M059J (cell line): ENCODE results near the gene CSAG1. TPM values are rescaled to one million over a fixed set of nuclear protein-coding genes. Genes with fewer than 3 reads are reported as not detected.
"Not testable (repeated sequence)": the region's sequence is repeated elsewhere in the genome, so short reads cannot be mapped to it uniquely, and the experiment has no call there.

Experiments used
- DNase-seq: peaks from one replicate; pipeline ENCODE4 v3.0.0-alpha.2; 2012; ENCODE audit warnings: low read depth
- total RNA-seq: library from RNA; depleted of rRNA; stranded (reverse); fragments of >200 nt; shearing (Covaris generic); gene quantifications from 2 replicates; pipeline ENCODE4 v1.2.3, GENCODE V29; 2014; rRNA removed

The CSAG1 gene, protein sequence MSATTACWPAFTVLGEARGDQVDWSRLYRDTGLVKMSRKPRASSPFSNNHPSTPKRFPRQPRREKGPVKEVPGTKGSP
- 6.5 and 6.6 TPM in 2 replicates for total RNA-seq

GRCh38 chrX:152733261-152733975 is at the start of gene CSAG1, which contains the start of gene MAGEA12:
Gene CSAG1, minus strand, starts transcription at chrX:152733721. Its CDS starts 1,261 bp downstream, at chrX:152732460.
Gene MAGEA12, plus strand, starts transcription at chrX:152733757. Its CDS starts 2,405 bp downstream, at chrX:152736162.
- DNase-seq, result peak; percentile 38

GRCh38 chrX:152769549-152770289 is 36.2 kb upstream of the CSAG1 start, which contains the start of gene MAGEA6:
Gene MAGEA6, minus strand, starts transcription at chrX:152769689. Its CDS starts 2,039 bp downstream, at chrX:152767650.
- DNase-seq, result not testable (repeated sequence)

DNA sequence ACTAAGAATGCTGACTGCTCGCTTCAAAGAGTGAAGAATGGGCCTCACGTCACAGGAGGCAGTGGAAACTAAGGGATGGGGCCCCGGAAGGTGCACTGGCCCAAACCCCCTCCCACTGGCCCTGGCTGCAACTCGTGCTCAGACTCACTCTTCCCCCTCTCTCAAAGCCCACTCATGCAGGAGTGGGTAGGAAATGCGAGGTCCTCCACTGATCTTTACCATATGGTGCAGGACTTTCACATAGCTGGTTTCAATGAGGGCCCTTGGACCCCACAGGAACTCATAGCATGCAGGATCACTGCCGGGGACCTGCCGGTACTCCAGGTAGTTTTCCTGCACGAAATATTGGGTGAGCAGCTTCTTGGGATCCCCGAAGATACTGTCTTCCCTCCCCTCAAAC is 33.0 kb upstream of the CSAG1 start:
- not testable (repeated sequence) for DNase-seq

DNA sequence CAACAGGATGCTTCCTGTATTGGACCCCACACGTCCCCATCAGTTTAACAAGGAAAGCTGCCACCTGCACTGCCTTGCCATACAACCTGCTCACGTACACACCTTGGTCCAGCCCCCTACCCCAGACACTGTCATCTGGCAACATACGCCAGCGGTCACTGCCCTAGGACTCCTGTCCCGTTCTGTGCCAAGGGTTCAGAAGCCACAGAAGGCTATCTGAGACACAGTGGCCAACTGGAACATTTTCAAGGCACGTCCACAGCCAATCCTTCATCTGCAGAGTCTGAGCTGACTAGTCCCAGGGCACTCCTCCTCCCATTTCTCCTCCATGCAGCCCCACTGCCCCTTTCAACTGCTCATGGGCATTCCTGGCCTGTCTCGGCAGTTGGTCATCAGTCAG is 28.1 kb upstream of the CSAG1 start:
- DNase-seq, result not testable (repeated sequence)

DNA sequence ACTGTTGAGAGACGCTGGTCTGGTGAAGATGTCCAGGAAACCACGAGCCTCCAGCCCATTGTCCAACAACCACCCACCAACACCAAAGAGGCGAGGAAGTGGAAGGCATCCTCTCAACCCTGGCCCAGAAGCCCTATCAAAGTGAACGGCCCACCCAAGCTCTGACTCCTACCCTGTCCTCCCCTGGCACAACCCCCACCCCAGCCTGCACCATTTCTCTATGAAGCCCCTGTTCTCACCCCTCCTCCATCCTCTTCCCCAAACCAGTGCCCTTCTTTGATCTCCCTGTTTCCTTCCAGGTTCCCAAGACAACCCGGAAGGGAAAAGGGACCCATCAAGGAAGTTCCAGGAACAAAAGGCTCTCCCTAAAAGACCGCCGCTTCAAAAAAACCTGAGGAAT is 26.0 kb upstream of the CSAG1 start:
- DNase-seq, result not testable (repeated sequence)

GRCh38 chrX:152758918-152759317 is 25.4 kb upstream of the CSAG1 start, which contains the start of gene CSAG3:
Gene CSAG3, plus strand, starts transcription at chrX:152759218.
- not testable (repeated sequence) for DNase-seq

DNA sequence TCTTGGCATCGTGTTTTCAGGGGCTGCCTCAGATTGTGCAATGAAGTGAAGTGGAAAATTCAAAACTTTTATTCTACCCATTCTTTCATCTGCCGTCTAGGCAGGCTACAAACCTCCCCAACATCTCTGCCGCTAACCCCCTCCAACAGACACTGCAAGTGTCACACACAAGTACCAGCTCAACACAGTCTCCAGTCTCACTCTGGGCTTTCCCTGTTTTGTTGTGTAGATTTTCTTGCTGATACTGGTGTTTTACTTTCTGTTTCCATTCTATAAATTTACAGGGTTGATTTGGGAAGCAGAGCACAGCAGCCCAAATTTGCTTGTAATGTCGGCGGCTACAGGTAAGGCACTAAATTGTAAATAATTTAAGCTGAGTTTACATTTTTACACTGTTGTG is 21.4 kb upstream of the CSAG1 start:
- not testable (repeated sequence) for DNase-seq

GRCh38 chrX:152753686-152754650 is 20.4 kb upstream of the CSAG1 start, which contains the start of gene MAGEA2:
Gene MAGEA2, minus strand, starts transcription at chrX:152753842. Its CDS starts 2,479 bp downstream, at chrX:152751363.
- DNase-seq, result not testable (repeated sequence)

- no peak for DNase-seq
These were observed 5.0 kb upstream of the CSAG1 start for GRCh38 chrX:152738560-152738959.

GRCh38 chrX:152736528-152736927 is 3.0 kb upstream of the CSAG1 start:
- DNase-seq, result not testable (repeated sequence)

DNA sequence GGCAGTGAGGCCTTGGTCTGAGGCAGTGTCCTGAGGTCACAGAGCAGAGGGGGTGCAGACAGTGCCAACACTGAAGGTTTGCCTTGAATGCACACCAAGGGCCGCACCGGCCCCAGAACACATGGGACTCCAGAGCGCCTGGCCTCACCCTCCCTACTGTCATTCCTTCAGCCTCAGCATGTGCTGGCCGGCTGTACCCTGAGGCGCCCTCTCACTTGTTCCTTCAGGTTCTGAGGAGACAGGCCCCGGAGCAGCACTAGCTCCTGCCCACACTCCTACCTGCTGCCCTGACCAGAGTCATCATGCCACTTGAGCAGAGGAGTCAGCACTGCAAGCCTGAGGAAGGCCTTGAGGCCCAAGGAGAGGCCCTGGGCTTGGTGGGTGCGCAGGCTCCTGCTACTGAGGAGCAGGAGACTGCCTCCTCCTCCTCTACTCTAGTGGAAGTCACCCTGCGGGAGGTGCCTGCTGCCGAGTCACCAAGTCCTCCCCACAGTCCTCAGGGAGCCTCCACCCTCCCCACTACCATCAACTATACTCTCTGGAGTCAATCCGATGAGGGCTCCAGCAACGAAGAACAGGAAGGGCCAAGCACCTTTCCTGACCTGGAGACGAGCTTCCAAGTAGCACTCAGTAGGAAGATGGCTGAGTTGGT is 2.5 kb upstream of the CSAG1 start:
- no peak for DNase-seq

DNA sequence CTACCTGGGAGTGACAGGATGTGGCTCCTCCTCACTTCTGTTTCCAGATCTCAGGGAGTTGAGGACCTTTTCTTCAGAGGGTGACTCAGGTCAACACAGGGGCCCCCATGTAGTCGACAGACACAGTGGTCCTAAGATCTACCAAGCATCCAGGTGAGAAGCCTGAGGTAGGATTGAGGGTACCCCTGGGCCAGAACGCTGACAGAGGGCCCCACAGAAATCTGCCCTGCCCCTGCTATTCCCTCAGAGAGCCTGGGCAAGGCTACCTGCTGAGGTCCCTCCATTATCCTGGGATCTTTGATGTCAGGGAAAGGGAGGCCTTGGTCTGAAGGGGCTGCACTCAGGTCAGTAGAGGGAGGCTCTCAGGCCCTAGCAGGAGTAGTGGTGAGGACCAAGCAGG is 1.6 kb upstream of the CSAG1 start:
- no peak for DNase-seq

GRCh38 chrX:152734143-152734858 is 780 bp upstream of the CSAG1 start:
- DNase-seq, result not testable (repeated sequence)

GRCh38 chrX:152725409-152725808 is 8.1 kb downstream of the CSAG1 start:
- no peak for DNase-seq

DNA sequence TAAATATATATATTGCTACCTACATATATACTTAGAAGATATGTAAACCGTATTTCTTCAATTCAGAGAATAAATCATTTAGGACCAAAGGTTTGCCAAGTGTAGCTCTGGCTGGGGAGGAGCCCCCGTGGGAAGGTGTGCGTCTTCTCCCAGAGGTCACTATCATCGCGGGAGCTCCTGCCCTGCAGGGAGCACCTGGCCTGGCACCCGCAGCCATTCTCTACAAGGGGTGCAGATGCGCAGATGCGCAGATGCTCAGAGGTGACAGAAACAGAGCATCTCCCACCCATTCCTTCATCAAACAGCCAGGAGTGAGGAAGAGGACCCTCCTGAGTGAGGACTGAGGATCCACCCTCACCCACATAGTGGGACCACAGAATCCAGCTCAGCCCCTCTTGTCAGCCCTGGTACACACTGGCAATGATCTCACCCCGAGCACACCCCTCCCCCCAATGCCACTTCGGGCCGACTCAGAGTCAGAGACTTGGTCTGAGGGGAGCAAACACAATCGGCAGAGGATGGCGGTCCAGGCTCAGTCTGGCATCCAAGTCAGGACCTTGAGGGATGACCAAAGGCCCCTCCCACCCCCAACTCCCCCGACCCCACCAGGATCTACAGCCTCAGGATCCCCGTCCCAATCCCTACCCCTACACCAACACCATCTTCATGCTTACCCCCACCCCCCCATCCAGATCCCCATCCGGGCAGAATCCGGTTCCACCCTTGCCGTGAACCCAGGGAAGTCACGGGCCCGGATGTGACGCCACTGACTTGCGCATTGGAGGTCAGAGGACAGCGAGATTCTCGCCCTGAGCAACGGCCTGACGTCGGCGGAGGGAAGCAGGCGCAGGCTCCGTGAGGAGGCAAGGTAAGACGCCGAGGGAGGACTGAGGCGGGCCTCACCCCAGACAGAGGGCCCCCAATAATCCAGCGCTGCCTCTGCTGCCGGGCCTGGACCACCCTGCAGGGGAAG is 19.4 kb downstream of the CSAG1 start, which contains the start of gene MAGEA2B:
MAGEA2B (plus strand) TSS at position 814 of the 973 bp plus-strand sequence. CDS start 2,479 bp downstream, outside the sequence.
- not testable (repeated sequence) for DNase-seq

GRCh38 chrX:152713195-152713594 is 20.3 kb downstream of the CSAG1 start:
- DNase-seq, result not testable (repeated sequence)

GRCh38 chrX:152709173-152709572 is 24.3 kb downstream of the CSAG1 start, which contains the start of gene CSAG2:
Gene CSAG2, minus strand, starts transcription at chrX:152709273. Its CDS starts 161 bp downstream, at chrX:152709112.
- not testable (repeated sequence) for DNase-seq

DNA sequence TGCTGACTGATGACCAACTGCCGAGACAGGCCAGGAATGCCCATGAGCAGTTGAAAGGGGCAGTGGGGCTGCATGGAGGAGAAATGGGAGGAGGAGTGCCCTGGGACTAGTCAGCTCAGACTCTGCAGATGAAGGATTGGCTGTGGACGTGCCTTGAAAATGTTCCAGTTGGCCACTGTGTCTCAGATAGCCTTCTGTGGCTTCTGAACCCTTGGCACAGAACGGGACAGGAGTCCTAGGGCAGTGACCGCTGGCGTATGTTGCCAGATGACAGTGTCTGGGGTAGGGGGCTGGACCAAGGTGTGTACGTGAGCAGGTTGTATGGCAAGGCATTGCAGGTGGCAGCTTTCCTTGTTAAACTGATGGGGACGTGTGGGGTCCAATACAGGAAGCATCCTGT is 27.0 kb downstream of the CSAG1 start:
- not testable (repeated sequence) for DNase-seq
